HG02981 (cell line): ENCODE results near the gene ESR1.

Source experiments
- ATAC-seq: cut with Tn5 transposase; IDR thresholded peaks from one replicate; pipeline ENCODE4 v1.9.1; 2021; ENCODE audit warnings: mild to moderate bottlenecking, moderate library complexity; ENCODE audit not compliant: unreplicated experiment

Gene ESR1

DNA sequence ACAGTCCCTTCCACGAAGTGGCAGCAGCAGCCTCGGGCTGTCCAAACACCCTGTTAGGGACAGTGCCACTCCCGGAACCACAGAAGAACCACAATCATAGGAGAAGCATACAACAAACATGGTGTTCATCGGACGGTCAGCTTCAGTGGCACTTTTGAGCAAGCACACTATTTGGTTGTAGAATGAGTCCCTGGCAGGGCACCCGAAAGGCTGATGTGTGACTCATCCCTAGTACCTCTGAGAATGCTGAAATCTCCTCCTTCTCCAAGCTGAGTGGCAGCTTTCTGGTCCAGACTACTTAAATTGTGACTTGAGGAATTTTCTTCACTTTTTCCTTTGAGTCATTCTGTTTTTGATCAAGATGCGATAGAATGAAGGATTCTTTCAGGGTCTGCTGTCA is 282.5 kb downstream of the ESR1 start:
- ATAC-seq, result no peak

DNA sequence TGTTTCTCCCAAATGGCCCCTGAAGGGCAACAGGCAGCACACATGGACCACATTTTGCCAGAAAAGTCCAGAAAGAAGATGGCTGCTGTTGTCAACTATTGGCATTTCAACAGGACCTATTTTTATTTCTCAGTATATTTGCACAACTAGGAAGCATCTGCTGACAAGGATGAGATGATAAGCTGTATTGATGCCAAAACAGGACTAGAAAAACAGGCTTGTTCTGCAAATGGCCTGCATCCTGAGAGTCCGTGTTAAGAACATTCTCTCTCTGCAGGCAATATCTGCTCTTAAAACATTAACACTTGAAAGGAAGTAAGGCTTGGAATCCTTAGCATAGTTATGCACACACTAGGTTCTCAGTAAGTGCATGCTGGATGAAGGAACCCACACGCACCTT is 283.7 kb downstream of the ESR1 start:
- no peak for ATAC-seq

DNA sequence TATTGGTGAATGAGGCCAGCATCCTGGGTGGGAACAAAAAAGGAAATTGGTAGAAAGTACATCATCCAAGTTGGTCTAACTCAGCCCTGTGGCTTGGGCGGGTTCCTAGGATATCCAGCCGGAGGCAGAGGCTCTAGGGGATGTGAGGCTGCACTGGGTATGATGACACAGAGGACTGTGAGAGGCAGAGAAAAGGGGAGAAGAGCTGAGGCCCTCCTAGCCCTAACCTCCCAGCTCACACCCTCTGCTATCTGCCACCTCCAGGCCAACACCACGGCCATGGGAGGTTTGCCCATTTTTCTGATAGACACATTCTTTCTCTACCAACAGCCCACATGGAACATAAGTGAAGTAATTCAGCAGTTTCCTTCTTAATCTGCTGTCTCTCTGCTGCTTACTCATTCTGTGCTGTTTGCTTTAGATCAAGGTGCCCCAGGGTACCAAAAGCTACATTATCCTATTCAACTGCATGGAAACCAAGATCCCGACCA is 284.4 kb downstream of the ESR1 start:
- no peak for ATAC-seq

DNA sequence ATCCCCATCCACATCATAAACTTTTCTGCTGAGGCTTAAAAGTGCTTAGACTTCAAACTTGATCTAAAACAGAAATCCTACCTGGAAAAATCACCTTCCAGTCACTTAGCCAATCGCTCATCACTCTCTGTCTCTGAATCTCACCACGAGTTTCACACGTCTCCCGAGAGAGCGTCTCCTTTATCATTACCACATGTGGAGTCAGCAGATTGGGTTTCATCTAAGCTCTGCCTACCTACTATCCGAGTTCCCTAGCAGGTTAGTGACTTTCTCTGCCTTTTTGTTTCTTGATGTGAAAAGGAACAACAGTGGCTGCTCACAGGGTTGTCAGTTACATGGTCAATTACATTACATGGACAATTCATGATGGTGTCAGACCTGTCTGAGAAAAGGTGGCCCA is 286.2 kb downstream of the ESR1 start:
- no peak for ATAC-seq

DNA sequence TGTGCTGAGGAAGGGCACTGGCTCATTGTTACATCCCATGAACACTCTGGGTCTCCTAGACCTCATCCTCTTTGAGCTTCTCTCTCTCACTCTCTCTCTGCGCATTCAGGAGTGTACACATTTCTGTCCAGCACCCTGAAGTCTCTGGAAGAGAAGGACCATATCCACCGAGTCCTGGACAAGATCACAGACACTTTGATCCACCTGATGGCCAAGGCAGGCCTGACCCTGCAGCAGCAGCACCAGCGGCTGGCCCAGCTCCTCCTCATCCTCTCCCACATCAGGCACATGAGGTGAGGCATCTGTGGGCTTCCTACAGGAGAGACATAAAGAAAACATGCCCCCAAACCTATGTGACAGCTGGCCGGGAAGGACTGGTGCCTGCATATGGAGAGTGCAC is 286.8 kb downstream of the ESR1 start:
- ATAC-seq, result no peak

DNA sequence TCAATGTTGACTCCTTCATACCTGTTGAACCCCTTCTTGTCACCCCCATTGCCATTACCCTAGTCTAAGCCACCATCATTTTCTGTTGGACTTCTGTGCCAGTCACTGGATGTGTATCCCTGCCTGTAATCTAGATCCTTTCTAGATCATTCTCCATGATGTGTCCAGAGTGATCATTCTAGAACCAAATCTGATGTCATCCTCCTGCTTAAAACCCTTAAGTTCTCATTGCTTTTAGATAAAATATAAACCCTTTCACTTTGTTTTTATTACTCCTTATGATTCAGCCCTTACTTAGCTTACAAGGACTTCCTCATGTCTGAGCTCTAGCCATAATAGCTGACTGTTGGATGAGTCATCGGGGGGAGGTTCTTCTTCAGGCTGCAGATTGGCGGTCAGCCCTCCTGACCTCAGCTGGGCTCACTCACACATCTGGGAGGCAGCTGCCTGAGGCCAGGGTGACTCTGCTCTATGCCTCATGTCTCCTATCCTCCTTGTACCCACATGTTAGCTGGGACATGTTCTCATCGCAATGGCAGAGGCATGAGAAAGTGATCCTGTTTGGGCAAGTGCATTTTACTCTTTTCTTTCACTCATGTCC is 287.6 kb downstream of the ESR1 start:
- no peak for ATAC-seq

DNA sequence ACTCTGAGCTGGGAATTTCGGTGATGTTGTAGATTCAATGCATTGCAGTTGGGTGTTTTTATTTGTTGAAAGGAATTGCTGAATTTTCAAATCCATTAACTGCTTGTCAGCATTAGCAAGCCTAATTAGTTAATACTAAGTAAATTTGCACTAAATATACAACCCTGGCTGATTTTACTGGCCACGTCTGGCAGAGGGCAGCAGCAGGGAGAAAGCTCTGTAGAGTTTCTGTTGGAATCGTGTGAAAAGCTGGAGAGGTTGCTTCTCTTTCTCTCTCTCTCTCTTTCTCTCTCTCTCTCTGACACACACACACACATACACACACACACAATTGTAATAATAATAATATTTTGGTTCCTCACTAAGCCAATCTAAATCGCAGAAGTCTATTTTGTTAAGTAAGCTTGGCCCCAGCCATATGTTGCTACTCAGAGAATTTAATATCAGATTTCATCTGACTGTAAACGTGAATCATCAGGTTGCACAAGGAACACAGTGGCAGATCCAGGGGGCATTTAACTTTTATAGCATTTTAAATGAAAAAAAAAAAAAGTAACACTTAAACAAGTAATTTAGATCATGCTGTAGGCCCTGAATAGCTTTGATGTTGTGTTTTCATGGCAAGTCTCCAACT is 289.5 kb downstream of the ESR1 start:
- ATAC-seq, result no peak

DNA sequence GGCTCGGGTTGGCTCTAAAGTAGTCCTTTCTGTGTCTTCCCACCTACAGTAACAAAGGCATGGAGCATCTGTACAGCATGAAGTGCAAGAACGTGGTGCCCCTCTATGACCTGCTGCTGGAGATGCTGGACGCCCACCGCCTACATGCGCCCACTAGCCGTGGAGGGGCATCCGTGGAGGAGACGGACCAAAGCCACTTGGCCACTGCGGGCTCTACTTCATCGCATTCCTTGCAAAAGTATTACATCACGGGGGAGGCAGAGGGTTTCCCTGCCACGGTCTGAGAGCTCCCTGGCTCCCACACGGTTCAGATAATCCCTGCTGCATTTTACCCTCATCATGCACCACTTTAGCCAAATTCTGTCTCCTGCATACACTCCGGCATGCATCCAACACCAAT is 291.2 kb downstream of the ESR1 start:
- ATAC-seq, result no peak

DNA sequence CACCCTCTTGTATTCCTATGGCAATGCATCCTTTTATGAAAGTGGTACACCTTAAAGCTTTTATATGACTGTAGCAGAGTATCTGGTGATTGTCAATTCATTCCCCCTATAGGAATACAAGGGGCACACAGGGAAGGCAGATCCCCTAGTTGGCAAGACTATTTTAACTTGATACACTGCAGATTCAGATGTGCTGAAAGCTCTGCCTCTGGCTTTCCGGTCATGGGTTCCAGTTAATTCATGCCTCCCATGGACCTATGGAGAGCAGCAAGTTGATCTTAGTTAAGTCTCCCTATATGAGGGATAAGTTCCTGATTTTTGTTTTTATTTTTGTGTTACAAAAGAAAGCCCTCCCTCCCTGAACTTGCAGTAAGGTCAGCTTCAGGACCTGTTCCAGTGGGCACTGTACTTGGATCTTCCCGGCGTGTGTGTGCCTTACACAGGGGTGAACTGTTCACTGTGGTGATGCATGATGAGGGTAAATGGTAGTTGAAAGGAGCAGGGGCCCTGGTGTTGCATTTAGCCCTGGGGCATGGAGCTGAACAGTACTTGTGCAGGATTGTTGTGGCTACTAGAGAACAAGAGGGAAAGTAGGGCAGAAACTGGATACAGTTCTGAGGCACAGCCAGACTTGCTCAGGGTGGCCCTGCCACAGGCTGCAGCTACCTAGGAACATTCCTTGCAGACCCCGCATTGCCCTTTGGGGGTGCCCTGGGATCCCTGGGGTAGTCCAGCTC is 292.1 kb downstream of the ESR1 start:
- ATAC-seq, result no peak

DNA sequence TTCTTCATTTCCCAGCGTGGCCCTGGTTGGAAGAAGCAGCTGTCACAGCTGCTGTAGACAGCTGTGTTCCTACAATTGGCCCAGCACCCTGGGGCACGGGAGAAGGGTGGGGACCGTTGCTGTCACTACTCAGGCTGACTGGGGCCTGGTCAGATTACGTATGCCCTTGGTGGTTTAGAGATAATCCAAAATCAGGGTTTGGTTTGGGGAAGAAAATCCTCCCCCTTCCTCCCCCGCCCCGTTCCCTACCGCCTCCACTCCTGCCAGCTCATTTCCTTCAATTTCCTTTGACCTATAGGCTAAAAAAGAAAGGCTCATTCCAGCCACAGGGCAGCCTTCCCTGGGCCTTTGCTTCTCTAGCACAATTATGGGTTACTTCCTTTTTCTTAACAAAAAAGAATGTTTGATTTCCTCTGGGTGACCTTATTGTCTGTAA is 292.7 kb downstream of the ESR1 start:
- ATAC-seq, result no peak

DNA sequence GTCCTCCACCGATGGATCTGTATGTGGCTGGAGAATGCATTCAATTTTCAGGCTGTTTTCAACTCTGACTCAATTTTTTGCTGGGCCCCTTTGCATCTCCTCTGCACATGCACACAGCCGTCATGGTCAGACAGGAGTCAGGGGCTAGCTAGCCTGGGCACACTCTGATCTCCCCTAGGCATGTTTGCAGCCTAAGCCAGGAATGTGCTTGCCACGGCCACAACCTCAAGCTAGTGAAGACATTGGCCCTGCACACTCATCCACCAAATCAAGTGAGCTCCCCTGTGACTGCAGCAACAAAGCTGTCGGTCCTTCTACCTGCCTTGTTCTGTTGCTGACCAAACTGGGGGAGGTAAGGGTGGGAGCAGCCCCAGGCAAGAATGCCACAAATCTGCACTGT is 300.5 kb downstream of the ESR1 start:
- no peak for ATAC-seq

DNA sequence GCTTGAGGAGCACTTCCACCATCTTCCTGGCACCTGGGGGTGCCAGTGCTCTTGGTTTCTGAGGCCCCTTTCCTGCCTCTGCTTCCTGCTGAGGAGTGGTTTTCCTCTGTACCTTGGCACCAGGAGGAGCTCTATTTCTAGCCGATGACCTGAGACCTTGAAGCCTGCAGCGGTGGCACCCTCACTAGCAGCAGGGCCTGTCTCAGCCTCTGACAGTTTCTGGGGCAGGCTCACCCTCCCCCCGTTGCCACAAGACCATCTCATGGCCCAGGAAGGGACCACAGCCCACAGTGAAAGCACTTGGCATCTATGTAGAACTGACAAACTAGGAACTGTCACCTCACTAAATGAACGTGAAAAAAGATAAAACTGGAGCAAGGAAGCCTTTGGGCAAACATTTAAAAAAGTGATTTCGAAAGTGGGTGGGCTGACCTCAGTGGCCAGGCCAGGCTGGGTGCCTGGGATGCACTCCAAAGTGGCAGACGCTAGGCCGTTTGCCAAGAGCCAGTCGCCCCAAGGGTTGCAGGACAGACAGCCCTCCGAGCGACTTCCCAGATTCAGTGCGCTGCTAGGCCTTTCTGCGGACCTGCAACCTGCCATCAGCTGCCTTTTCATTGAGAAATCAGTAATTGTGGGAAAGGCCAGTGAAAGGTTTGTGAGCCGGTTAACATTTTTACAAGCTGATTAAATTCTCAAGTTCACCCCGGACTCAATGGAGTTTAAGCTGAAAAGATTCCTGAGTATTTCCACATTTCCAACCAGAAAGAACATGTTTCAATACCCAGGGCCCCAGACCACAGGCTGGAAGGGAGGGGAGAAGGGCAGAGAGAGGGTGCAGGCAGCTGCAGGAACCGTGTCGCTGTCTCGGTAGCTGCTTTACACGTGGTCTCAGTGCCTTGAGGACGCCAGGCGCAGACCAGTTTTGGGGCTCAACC is 303.7 kb downstream of the ESR1 start:
- ATAC-seq, result no peak

DNA sequence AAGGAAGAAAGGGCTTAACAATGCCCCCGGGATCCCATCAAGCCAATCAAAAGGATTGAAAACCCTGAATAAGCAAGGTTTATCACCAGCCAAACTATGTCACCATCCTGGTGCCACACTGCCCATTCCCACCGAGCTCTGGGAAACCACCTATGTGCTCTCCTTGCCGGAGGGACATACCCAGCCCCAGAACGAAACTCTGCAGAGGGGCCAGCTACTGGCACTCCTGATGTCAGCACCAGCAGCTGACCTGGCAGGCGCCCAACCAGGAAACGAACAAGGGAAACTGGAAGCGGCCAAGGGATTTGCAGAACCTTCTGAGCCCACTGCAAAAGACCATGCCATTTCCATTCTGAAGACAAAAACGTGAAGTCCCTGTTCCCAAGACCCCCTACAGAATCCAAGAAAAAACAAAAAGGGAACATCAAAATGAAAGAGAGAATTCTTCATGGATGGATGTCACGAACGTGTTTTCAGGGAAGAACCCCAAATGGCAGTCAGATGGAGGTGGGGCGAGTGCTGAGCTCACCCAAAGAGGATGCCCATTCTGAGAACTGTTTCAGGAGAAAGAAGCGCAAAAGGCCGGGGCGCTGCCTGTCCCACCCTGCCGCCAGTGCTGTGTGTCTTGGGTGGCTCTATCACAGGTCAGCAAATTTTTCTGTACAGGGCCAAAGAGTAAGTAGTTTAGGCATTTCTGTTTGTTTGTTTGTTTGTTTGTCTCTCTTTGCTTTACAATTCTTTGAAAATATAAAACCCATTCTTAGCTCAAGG is 305.2 kb downstream of the ESR1 start:
- no peak for ATAC-seq

DNA sequence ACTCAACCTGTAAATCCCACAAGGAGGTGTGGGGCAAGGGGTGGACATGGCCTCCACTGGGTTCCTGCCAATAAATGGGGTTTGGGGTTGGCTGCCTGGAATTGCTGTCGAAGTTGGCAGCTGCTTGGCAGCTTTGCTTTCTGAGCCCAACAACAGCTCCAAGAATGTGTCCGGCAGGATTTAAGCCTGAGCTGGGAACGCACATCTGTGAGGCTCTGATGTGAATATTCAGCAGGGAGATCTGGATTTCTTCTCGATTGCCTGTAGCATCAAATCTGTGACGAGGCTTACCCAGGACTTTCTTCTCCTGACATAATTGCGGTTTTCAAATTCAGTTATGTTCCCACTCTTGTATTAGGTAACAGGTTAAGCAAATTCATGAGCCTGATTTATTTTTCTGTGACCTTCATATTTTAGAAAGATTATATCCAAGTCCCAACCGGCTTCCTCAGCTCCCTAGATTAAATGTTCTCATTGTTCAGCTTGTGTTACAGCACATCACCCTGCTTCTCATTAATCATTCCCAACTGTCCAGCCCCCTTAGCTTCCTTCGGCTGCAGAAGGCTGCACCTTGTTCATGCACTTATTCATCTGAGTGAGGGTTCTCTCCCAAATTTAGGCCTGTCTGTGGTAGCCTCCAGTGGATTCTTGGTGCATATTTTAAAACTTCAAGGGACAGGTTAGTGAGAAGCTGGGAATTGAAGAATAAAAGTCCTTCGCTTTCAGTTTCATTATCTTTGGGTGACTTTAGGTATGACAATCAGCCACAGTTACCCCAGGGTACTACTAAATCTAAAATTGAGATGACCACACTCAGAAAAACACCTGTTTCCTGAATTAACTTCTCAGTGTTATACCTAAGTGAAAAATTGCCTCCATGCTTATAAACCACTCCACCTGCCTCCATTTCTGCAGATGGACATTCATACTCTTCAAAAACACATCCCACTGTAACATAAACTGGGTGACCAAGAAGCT is 310.0 kb downstream of the ESR1 start:
- peak; percentile 90 for ATAC-seq

DNA sequence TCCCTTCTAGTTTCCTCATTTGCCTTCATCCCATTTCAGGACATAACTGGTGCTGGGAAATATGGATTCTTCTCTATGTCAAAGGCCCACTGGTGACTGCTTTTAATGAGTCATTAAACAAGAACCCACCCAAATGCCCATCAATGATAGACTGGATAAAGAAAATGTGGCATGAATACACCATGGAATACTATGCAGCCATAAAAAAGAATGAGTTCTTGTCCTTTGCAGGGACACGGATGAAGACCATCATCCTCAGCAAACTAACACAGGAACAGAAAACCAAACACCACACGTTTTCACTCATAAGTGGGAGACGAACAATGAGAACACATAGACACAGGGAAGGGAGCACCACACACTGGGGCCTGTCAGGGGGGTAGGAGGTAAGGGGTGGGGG is 310.7 kb downstream of the ESR1 start:
- ATAC-seq, result no peak

DNA sequence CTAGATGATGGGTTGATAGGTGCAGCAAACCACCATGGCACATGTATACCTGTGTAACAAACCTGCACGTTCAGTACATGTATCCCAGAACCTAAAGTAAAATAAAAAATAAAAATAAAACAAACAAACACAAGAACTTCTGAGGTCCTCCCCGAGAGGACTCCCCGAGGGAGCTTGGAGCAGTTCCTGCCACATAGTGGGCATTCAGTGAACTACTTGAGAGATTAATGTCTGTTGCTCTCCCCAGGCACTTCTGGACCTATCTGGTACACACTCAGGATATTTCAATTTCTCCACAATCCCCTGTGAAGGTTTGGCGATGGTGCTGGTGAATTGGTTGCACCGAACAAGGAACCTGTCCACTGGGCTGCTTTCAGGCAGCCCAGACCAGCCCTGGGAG is 311.2 kb downstream of the ESR1 start:
- ATAC-seq, result no peak

DNA sequence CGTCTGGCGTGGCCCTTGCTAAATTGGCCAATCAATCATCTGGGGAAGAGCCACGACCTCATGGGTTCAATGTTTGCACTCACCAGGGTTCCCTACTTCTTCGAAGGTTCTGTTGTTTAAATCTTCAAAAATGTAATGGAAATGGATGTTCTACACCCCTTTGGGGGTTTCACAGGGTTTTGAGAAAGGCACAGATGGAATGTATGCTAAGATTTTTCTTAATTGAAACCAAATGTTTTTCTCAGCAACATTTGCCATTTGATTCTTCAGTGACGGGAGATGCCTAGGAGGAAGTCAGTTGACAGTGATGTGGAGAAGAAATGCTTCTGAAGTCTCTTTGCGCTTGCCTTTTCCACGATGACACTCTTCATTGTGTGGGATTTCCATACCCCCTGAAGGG is 312.3 kb downstream of the ESR1 start:
- ATAC-seq, result no peak

DNA sequence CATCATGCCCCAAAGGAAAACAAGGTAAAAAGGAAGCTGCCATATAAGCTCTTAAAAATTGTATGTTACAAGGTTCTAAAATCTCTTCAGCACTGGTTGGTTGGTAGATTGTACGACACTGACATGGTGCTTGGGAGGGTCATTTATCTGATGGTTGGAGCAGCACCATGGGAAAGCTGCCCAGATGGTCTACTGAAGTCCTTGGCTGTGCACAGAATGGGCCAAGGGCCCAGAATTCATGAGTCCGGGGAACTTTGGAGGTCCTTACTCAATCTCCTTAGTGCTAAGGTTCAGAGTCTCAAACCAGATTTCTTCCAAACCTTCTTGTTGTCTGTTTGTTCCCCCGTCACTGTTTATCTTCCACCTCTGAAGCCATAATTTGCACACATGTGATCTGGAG is 314.4 kb downstream of the ESR1 start:
- no peak for ATAC-seq

DNA sequence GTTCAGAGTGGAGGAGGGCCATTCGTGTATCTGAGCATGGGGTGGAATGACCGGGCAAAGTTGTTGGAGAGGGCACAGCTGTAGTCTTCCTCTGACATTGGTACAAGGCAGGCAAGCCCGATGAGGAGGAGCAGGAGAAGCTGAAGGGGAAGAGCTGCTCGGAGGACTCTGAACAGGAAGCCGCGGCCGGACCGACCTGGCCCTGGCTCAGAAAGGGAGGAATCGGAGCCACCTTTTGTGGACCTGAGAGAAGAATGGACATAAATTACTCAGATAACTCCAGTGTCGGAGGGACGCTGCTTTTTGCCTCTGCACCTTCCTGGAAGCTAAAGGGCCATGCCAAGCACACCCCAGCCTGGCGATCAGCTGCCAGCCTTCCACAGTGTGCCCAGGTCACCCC is 315.0 kb downstream of the ESR1 start:
- ATAC-seq, result no peak
